Keratinocyte (primary cell): ENCODE data around the gene ZNF516. TPM values are rescaled to one million over a fixed set of nuclear protein-coding genes. Genes with fewer than 3 reads are reported as not detected.

Source experiments
- DNase-seq: peaks from one replicate; pipeline ENCODE4 v3.0.0-alpha.2; 2011; ENCODE audit warnings: low read depth, missing footprints, low spot score
- FAIRE-seq: peaks from 2 replicates; lab custom pipeline; 2011; peaks lifted over from hg19 to GRCh38; lab: Jason Lieb, UNC
- H2AFZ ChIP-seq: 2 replicates; pipeline ENCODE4 v1.6.0; 2012; ENCODE audit warnings: low read length, control low read depth, inconsistent platforms; ENCODE audit not compliant: control insufficient read depth
- H3K27ac ChIP-seq: 2 replicates; pipeline ENCODE4 v1.5.1; 2011; ENCODE audit warnings: low read length; ENCODE audit not compliant: control insufficient read depth, insufficient read depth
- H3K27me3 ChIP-seq: 3 replicates; pipeline ENCODE4 v1.6.0; 2011; ENCODE audit warnings: low read length; ENCODE audit not compliant: control insufficient read depth, insufficient read depth; ENCODE audit errors: extremely low read depth
- H3K36me3 ChIP-seq, 2 experiments: 2 replicates in 1 of 2; 3 replicates in 1 of 2; pipeline ENCODE4 v1.5.1; 2011; ENCODE audit warnings: low read length in 2 of 2, mild to moderate bottlenecking in 1 of 2; ENCODE audit not compliant: control insufficient read depth in 2 of 2, insufficient read depth in 2 of 2; ENCODE audit errors: extremely low read depth in 1 of 2
- H3K4me1 ChIP-seq: 3 replicates; pipeline ENCODE4 v1.5.1; 2011; ENCODE audit warnings: low read length; ENCODE audit not compliant: control insufficient read depth, insufficient read depth; ENCODE audit errors: extremely low read depth
- H3K4me2 ChIP-seq: 3 replicates; pipeline ENCODE4 v1.6.0; 2011; ENCODE audit warnings: low read depth, low read length; ENCODE audit not compliant: control insufficient read depth, insufficient read depth; ENCODE audit errors: extremely low read depth
- H3K4me3 ChIP-seq, 3 experiments: fragments of 200-600 bp in 1 of 3; sonication (generic) in 1 of 3; 2 replicates in 2 of 3; 3 replicates in 1 of 3; pipeline ENCODE4 v1.5.1; 2011 to 2016; ENCODE audit warnings: low read length in 3 of 3, mild to moderate bottlenecking in 3 of 3, control low read depth in 2 of 3, inconsistent platforms in 1 of 3, low read depth in 1 of 3, mixed read lengths in 1 of 3, mixed run types in 1 of 3, moderate library complexity in 1 of 3; ENCODE audit not compliant: control insufficient read depth in 2 of 3, insufficient read depth in 2 of 3; ENCODE audit errors: extremely low read depth in 1 of 3
- H3K79me2 ChIP-seq: 2 replicates; pipeline ENCODE4 v1.6.0; 2012; ENCODE audit warnings: low read length; ENCODE audit not compliant: control insufficient read depth, insufficient read depth
- H3K9ac ChIP-seq: 3 replicates; pipeline ENCODE4 v1.6.0; 2011; ENCODE audit warnings: low read length; ENCODE audit not compliant: control insufficient read depth, insufficient read depth; ENCODE audit errors: extremely low read depth
- H3K9me1 ChIP-seq: 3 replicates; pipeline ENCODE4 v1.6.0; 2011; ENCODE audit warnings: low read length; ENCODE audit not compliant: control insufficient read depth, insufficient read depth; ENCODE audit errors: extremely low read depth
- H3K9me3 ChIP-seq: 2 replicates; pipeline ENCODE4 v1.5.1; 2012; ENCODE audit warnings: low read depth, low read length; ENCODE audit not compliant: control insufficient read depth
- H4K20me1 ChIP-seq: 3 replicates; pipeline ENCODE4 v1.6.0; 2011; ENCODE audit warnings: low read length; ENCODE audit not compliant: control insufficient read depth, insufficient read depth; ENCODE audit errors: extremely low read depth
- EZH2 ChIP-seq: IDR thresholded peaks from one replicate; pipeline ENCODE4 v1.6.1; 2012; ENCODE audit warnings: inconsistent platforms, mild to moderate bottlenecking, low read length, moderate library complexity
- dilution Hi-C: fragments of 300-500 bp; cut with MboI; formaldehyde crosslinking; loops from one replicate; pipeline ENCODE4 v1.7.0; 2020; ENCODE audit warnings: low sequenced_read_pairs; ENCODE audit not compliant: extremely low pct_ligation_motif_present
- polyA plus RNA-seq, 5 experiments: library from polyadenylated mRNA; depleted of rRNA in 3 of 5; stranded (reverse) in 3 of 5; stranded (forward) in 1 of 5; unstranded in 1 of 5; fragments of >200 nt; gene quantifications; 1 replicate in 1 of 5; 2 replicates in 3 of 5; 3 replicates in 1 of 5; pipeline versions ENCODE4 v1.2.1 to v1.2.3, GENCODE V29; 2011 to 2012; ENCODE audit warnings: missing spikeins in 2 of 5, low read depth in 1 of 5, low replicate concordance in 1 of 5
- TF ChIP-seq, protein P1 (sequence below), 3 experiments: IDR thresholded peaks in 1 of 3; conservative IDR thresholded peaks in 1 of 3; optimal IDR thresholded peaks in 1 of 3; 2 replicates in 2 of 3; 3 replicates in 1 of 3; pipeline versions ENCODE3 to v1.5.1; 2011; ENCODE audit warnings: low read length in 3 of 3, mild to moderate bottlenecking in 3 of 3, moderate library complexity in 2 of 3, control low read depth in 1 of 3, inconsistent platforms in 1 of 3; ENCODE audit not compliant: insufficient read depth in 2 of 3; ENCODE audit errors: extremely low read depth in 1 of 3

The ZNF516 gene
- polyA plus RNA-seq, 1 donor (not counting 4 experiments of a cell fraction or from before 2014, with no cell fraction given): 9.3 TPM

DNA sequence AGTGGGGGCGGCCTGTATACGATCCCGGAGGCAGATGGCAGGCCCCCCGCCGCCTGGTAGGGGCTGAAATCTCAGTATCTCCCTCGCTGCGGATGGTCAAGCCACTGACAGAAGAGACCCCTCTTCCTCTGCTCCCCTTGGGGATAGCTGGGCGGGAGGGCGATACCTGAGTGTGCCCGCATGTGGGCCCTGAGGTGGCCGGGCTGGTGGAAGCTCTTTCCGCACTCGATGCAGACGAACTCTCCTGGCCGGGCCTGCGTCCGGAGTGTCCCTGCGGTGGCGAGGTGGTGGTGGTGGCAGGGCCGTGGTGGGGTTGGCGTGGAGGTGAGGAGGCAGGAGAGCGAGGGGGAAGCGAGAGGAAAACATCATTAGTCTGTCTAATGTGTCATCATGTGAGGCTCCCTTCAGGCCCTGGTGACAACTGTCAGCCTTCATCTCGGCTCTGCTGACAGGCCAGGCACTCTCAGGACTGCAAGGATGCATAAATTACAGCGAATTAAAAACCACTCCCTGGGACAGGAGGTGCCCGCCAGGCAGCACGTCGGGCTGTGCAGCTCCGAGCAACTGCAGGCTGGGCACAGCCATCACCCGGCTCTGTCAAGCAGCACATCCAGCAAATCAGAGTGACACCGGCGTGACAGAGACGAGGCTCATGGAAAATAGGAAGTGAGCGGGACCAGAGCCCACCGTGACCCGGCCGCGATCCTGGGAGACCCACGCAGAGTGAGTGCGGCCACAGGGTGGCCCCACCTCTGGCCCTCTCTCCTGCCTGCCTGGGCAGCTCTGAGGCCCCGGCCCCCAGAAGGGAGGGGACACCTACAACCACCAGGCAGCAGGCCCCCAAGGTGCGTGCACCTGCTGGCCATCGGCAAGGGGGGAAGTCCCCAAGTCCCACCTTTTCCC is 123.5 kb downstream of the ZNF516 start:
- H2AFZ ChIP-seq: no peak overlapping the region
- H3K4me1 ChIP-seq: peaks cover 5% of the 10 kb centered on the region
- no peak overlapping the region for H3K4me2 ChIP-seq
- no peaks in the 10 kb centered on the region for H3K27me3 ChIP-seq
- H3K27ac ChIP-seq: no peak overlapping the region
- no peak overlapping the region for H3K4me3 ChIP-seq
- H3K9me3 ChIP-seq: no peaks in the 10 kb centered on the region
- H3K36me3 ChIP-seq: peaks cover 8 to 9% of the 10 kb centered on the region in 2 experiments
- dilution Hi-C loops: no loop called here
- H3K79me2 ChIP-seq: peaks cover 17% of the 10 kb centered on the region
- DNase-seq (no peak), FAIRE-seq (no peak)
- no peak for TF ChIP-seq EZH2
- TF ChIP-seq, protein P1, sequence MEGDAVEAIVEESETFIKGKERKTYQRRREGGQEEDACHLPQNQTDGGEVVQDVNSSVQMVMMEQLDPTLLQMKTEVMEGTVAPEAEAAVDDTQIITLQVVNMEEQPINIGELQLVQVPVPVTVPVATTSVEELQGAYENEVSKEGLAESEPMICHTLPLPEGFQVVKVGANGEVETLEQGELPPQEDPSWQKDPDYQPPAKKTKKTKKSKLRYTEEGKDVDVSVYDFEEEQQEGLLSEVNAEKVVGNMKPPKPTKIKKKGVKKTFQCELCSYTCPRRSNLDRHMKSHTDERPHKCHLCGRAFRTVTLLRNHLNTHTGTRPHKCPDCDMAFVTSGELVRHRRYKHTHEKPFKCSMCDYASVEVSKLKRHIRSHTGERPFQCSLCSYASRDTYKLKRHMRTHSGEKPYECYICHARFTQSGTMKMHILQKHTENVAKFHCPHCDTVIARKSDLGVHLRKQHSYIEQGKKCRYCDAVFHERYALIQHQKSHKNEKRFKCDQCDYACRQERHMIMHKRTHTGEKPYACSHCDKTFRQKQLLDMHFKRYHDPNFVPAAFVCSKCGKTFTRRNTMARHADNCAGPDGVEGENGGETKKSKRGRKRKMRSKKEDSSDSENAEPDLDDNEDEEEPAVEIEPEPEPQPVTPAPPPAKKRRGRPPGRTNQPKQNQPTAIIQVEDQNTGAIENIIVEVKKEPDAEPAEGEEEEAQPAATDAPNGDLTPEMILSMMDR (optimal IDR thresholded peaks at IDR 0.05 in 1 of 3, IDR thresholded peaks at IDR 0.05 in 1 of 3, conservative IDR thresholded peaks at IDR 0.05 in 1 of 3; ENCODE audit: extremely low read depth in 1 of 3, insufficient read depth in 2 of 3, low read length in 3 of 3): no peak
- no peak overlapping the region for H3K9ac ChIP-seq
- H3K9me1 ChIP-seq: no peaks in the 10 kb centered on the region
- peaks cover 5% of the 10 kb centered on the region for H4K20me1 ChIP-seq

GRCh38 chr18:76370686-76371085 is 124.4 kb downstream of the ZNF516 start:
- peaks cover 6 to 9% of the 10 kb centered on the region in 2 experiments for H3K36me3 ChIP-seq
- no peaks in the 10 kb centered on the region for H3K27me3 ChIP-seq
- H3K4me1 ChIP-seq: peaks cover 5% of the 10 kb centered on the region
- FAIRE-seq: no peak
- dilution Hi-C loops: no loop called here
- no peaks in the 10 kb centered on the region for H3K9me3 ChIP-seq
- no peak overlapping the region for H2AFZ ChIP-seq
- no peak for DNase-seq
- H3K4me3 ChIP-seq: no peak overlapping the region
- H3K9ac ChIP-seq: no peak overlapping the region
- H3K27ac ChIP-seq: no peak overlapping the region
- H3K9me1 ChIP-seq: no peaks in the 10 kb centered on the region
- H3K4me2 ChIP-seq: no peak overlapping the region
- H3K79me2 ChIP-seq: peaks cover 16% of the 10 kb centered on the region
- TF ChIP-seq, protein P1 (optimal IDR thresholded peaks at IDR 0.05 in 1 of 3, IDR thresholded peaks at IDR 0.05 in 1 of 3, conservative IDR thresholded peaks at IDR 0.05 in 1 of 3; ENCODE audit: extremely low read depth in 1 of 3, insufficient read depth in 2 of 3, low read length in 3 of 3): no peak
- no peak for TF ChIP-seq EZH2
- peaks cover 5% of the 10 kb centered on the region for H4K20me1 ChIP-seq
